ENCODE measurements around the gene GPR4.

GPR4 gene

DNA sequence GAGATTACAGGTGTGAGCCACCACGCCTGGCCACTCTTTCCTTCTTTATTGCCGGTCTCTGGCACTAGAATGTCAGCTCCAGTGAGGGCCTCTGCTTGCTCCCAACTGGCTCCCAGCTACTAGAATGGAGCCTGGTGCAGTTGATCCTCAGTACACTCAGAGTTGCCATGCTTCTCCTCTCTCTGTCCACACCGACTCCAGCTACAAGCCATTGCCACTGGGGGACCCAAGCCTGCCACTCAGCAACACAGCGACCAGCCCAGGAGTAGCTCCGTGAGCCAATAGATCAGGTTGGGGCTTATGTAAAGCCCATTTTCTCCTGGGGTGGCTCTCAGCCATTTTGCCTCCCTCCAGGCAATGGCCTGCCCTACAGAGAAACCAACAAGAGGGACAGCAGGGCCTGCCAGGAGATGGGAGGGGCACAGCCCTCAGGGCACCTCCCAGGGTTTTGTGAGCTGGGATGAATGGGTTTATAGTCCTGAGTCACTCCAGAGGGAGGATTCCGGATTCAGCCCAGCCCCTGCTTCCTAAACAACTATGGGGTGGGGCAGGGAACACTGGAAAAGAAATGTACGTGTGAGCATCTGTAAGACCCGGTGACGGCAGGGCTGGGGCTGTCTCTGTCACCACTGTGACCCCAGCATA, 53.9 kb downstream of the GPR4 start:
- DNase-seq (ENCODE audit: low read depth) = peak; percentile 46

DNA sequence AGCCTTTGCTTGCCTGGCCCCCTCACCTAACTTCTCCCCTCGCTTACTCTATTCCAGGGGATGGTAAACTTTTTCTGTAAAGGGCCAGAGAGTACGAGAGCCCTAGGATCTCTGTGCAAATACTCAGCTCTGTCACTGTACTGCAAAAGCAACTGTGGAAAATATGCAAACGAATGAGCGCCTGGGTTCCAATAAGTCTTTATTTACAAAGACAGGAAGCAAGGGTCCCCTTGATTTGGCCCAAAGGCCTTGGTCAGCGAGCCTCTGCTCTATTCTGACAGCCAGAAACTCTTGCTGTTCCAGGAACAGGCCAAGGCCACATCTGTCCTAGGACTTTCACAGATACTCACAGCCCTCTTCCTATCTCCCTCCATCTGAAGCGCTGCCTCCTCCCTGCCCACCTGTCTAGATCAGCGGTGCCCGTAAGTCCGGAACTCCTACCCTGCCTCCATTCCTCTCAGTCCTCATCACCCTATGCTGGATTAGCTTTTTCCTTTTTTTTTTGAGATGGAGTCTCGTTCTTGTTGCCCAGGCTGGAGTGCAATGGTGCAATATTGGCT, 54.7 kb downstream of the GPR4 start:
- DNase-seq (ENCODE audit: low read depth) = no peak

DNA sequence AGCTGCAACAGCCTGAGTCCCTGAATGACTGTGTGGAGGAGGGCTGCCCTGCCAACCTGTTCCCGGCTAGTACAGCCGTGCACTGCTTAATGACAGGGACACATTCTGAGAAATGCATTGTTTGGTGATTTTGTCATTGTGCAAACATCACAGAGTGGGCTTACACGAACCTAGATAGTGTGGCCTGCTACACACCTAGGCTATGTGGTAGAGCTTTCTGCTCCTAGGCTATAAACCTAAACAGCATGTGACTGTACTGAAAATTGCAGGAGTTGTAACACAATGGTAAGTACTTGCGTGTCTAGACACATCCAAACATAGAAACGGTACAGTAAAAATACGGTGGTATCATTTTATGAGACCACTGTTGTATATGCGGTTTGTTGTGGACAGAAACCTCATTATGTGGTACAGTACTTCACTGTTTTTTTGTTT, 59.8 kb downstream of the GPR4 start:
- no peak for DNase-seq (ENCODE audit: low read depth)
